Coronary artery (tissue), 2 donors: ENCODE results near the gene PHKA1.
"Not testable (repeated sequence)": the region's sequence is repeated elsewhere in the genome, so short reads cannot be mapped to it uniquely, and the experiment has no call there.

Experiments
- DNase-seq: peaks from one replicate; pipeline ENCODE4 v3.0.0-alpha.2; 2017; ENCODE audit warnings: low spot score
- H3K27ac ChIP-seq, 2 donors: fragments of 200-600 bp; sonication (generic); one replicate each; pipeline ENCODE4 v1.5.1; 2016 to 2019
- H3K4me3 ChIP-seq: fragments of 200-600 bp; sonication (generic); 2 replicates; pipeline ENCODE4 v1.5.1; 2016; ENCODE audit warnings: mild to moderate bottlenecking, moderate library complexity
- TF ChIP-seq, protein P1 (sequence below): fragments of 200-600 bp; sonication (generic); IDR thresholded peaks from one replicate; pipeline ENCODE4 v1.5.1; 2019; ENCODE audit warnings: antibody characterized with exemption

The PHKA1 gene

GRCh38 chrX:72685810-72686456 is 28.2 kb downstream of the PHKA1 start:
- no peak overlapping the region for H3K4me3 ChIP-seq
- no peak overlapping the region for H3K27ac ChIP-seq
- no peak for DNase-seq
- TF ChIP-seq, protein P1, sequence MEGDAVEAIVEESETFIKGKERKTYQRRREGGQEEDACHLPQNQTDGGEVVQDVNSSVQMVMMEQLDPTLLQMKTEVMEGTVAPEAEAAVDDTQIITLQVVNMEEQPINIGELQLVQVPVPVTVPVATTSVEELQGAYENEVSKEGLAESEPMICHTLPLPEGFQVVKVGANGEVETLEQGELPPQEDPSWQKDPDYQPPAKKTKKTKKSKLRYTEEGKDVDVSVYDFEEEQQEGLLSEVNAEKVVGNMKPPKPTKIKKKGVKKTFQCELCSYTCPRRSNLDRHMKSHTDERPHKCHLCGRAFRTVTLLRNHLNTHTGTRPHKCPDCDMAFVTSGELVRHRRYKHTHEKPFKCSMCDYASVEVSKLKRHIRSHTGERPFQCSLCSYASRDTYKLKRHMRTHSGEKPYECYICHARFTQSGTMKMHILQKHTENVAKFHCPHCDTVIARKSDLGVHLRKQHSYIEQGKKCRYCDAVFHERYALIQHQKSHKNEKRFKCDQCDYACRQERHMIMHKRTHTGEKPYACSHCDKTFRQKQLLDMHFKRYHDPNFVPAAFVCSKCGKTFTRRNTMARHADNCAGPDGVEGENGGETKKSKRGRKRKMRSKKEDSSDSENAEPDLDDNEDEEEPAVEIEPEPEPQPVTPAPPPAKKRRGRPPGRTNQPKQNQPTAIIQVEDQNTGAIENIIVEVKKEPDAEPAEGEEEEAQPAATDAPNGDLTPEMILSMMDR: no peak

GRCh38 chrX:72685018-72685417 is 29.1 kb downstream of the PHKA1 start:
- H3K4me3 ChIP-seq: no peak overlapping the region
- no peak overlapping the region for H3K27ac ChIP-seq
- DNase-seq: no peak
- TF ChIP-seq, protein P1: no peak

GRCh38 chrX:72683631-72684030 is 30.5 kb downstream of the PHKA1 start:
- no peak for DNase-seq
- TF ChIP-seq, protein P1: no peak
- H3K4me3 ChIP-seq: no peak overlapping the region
- no peak overlapping the region for H3K27ac ChIP-seq

DNA sequence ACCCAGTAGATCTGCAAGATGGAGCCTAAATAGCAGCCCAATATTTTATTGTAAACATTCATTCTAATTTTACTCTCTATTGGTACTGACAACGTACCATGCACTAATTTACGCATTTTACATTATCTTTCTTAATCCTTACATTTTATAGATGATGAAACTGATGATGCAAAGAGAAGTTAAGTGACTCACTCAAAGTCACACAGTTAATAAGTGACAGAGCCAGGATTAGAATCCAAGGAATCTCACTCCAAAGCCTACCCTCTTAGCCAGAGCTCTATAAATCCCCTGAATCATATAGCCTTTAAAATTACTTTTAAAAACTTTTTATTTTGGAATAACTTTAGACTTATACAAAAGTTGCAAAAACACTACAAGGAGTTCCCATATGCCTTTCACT is 37.6 kb downstream of the PHKA1 start:
- TF ChIP-seq, protein P1: no peak
- DNase-seq: no peak
- Histone ChIP-seq H3K4me3 (no peak overlapping the region), H3K27ac (no peak overlapping the region)

GRCh38 chrX:72673951-72674350 is 40.2 kb downstream of the PHKA1 start:
- DNase-seq, H3K4me3 ChIP-seq, H3K27ac ChIP-seq: not testable (repeated sequence)

DNA sequence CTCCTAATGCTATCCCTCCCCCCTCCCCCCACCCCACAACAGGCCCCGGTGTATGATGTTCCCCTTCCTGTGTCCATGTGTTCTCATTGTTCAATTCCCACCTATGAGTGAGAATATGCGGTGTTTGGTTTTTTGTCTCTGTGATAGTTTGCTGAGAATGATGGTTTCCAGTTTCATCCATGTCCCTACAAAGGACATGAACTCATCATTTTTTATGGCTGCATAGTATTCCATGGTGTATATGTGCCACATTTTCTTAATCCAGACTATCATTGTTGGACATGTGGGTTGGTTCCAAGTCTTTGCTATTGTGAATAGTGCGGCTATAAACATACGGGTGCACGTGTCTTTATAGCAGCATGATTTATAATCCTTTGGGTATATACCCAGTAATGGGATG is 44.6 kb downstream of the PHKA1 start:
- not testable (repeated sequence) for H3K4me3 ChIP-seq, H3K27ac ChIP-seq, DNase-seq

DNA sequence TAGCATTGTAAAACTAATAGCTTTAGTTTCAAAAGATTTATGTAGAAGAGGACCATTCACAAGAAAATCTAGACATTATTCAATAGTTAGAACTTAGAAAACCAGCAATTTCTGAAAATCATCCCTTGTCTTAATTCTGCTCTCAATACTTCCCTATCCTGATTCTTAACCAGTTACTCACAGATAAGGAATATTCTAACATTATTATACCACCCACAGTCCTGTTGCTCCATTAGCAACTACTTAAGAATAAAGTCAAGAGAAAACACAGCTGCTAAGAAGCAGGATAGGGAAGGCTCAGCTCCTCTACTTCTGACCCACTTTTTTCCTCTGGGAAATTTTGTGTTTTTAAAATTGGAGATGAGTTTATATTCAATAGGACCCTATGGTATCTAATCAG is 47.7 kb downstream of the PHKA1 start:
- DNase-seq: no peak
- TF ChIP-seq, protein P1: no peak
- Histone ChIP-seq H3K27ac (no peak overlapping the region), H3K4me3 (no peak overlapping the region)

GRCh38 chrX:72663737-72664136 is 50.4 kb downstream of the PHKA1 start:
- no peak for DNase-seq
- Histone ChIP-seq H3K4me3 (no peak overlapping the region), H3K27ac (no peak overlapping the region)
- TF ChIP-seq, protein P1: no peak
